GM18498 (cell line): Measurements from ENCODE around the gene FBXW8.

Source experiments
- ATAC-seq: cut with Tn5 transposase; IDR thresholded peaks from one replicate; pipeline ENCODE4 v1.9.1; 2021; ENCODE audit warnings: mild to moderate bottlenecking, moderate library complexity; ENCODE audit not compliant: unreplicated experiment

FBXW8 gene

DNA sequence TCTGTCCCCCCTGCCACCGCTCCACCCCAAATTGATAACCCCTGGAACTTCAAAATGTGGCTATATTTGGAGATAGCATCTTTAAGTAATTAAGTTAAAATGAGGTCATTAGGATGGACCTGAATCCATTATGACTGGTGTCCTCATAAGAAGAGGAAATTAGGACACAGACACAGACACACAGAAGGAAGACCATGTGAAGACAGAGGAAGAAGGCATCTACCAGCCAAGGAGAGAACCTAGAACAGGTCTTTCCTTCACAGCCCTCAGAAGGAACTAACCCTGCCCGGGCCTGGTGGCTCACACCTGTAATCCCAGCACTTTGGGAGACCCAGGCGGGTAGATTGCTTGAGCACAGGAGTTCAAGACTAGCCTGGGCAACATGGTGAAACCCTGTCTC lies 25.9 kb upstream of the FBXW8 start:
- no peak for ATAC-seq

DNA sequence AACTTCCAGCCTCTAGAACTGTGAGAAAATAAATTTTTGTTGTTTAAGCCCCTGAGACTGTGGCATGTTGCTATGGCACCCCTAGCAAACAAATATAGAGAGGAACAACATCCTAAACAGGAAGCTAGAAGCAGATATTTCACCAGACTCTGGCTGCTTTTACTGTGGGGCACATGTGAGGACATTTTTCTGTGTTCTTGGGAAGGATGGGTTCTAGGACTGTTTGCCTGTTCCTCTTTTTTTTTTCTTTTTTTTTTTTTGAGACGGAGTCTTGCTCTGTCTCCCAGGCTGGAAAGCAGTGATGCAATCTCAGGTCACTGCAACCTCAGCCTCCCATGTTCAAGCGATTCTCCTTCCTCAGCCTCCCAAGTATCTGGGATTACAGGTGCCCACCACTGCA lies 25.3 kb upstream of the FBXW8 start:
- no peak for ATAC-seq

DNA sequence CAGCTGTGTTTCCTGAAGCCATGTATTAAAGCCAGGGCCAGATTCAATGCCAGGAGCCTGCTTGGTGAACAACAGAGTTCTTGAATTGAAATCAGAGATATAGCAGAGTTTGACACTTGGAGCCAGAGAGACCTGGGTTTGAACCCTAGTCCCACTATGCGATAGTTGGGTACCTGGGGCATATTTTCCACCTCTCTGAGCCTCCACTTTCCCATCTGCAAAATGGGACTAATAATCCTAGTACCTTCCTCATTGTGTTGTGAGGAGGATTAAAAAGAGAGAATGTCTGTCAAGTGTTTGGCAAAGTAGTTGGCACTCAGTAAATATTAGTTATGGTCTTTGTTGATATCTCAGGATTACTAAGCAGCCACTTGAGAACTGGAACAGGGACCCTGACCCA lies 23.5 kb upstream of the FBXW8 start:
- no peak for ATAC-seq

DNA sequence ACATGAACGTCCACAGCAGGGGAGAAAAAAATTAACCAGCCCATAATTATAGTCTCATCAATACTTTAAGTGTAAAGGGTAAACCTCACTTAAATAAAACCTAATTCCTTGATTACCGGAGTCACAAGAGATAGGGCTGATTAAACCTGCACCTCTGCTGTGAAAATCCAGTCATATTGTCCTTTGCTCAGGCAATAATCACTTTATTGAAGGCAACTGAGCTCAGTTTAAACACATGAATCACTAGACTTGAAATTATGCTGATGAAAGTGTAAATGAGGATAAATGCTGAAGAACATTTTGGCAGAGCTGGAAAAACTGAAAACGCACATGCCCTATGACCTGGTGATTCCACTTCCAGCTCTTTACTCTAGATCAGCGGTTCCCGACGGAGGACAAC lies 22.9 kb upstream of the FBXW8 start:
- ATAC-seq: no peak

DNA sequence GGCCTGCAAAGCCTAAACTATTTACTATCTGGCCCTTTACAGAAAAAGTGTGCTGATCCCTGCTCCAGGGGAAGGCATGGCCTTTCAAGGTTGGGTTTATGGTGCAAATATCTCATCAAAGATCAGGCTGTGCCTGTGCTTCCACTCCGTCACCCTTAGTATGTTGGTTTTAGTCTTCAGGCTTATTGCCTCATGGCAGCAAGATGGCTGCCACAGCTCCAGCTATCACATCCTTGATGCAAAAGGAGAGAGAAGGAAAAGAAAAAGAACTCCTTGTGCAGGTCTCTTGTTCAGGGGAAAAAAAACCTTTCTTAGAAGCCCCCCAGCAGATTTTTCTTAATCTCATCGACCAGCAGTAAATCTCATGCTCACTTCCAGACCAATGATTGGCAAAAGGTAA lies 20.4 kb upstream of the FBXW8 start:
- no peak for ATAC-seq

DNA sequence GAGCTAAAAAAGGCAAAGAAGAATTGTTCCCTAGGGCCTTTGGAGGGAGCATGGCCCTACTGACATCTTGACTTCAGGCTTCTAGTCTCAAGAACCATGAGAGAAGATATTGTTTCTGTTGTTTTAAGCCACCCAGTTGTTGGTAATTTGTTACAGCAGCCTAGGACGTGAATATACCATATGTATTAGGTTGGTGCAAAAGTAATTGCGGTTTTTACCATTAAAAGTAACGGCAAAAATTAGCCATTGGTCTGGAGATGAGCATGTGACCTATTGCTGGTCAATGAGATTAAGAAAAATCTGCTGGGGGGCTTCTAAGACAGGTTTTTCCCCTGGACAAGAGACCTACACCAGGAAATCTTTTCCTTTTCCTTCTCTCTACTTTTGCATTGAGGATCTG lies 19.7 kb upstream of the FBXW8 start:
- ATAC-seq: no peak

DNA sequence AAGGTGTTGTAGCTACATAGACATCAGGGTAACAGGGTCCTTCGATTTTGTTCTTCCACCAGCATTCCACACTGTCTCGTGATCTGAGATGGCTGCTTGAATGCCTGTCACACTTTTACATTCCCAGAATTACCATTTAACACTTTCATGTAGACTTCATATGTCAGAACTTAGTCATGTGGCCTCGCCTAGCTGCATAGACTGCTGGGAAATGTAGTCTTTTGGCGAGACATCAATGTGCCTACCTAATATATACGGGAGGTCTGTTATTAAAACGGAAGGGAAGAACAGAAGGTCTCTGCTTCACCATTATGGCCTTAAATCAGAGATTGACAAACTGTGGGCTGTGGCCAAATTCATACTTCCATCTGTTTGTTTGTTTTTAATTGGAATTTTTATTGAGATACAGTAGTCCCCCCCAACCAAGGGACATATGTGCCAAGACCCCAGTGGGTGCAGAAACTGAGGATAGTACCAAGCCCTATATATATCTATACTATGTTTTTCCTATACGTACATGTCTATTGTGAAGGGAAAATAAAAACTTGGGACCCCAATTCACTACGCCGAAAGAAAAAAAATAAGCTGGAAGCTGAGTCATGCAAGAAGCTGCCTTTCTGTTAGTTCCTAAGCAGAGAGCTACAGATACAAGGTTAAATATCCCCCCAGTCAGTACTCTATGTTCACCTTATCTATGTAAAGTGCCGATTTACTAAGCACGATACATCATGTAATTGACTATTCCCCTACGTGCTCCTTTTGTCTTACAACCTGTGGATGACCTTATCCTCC lies 18.2 kb upstream of the FBXW8 start:
- ATAC-seq: no peak

DNA sequence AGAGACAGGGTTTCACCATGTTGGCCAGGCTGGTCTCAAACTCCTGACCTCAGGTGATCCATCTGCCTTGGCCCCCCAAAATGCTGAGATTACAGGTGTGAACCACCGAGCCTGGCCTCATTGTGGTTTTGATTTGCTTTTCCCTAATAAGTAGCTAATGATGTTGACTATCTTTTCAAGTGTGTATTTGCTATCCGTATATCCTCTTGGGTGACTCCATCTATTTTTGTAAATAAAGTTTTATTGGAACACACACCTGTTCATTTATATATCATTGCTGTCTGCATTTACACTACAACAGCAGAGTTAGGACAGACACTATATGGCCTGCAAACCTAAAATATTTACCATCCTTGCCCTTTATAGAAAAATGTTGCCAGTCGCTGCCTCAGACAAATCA lies 15.8 kb upstream of the FBXW8 start:
- ATAC-seq: no peak

DNA sequence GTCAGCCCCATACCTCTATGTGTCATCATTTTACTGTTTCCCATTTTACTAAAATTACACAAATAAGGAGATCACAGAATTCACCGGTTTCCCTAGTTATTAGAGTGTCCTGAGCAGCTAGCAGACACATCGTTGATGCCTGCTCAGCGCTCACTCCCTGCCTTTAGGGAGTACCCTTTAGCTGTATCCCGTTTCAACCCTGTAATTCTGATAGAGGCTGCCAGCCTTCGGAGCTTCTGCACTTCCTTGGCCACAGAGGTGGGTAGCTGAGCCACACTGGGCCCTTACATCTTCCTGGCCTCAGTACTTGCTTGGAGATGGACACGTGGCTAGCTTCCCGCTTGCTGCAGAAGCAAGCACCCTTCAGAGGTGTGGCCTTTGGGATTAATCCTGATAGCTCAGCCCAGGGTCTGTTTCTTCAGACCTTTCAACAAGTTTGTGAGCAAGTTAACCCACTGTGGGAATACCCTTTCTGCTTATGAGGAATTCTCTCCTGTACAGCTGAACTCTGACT lies 14.3 kb upstream of the FBXW8 start:
- no peak for ATAC-seq

DNA sequence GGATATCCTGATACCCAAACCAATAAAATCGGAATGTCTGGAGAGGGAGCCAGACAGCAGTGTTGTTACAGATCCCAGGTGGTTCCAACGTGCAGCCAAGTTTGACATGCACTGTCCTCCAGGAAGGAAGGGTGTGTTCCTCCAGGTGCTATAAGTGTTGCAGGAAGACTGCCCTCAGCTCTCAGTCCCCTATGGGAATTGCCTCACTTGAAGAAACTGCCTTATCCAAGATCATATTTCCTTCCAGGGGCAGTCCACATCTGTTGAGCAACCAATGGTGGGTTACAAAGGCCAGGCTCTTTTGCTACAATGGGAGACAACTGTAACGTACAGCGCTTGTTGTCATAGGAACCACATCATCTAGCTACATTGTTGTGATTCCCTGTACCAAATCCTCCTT lies 13.3 kb upstream of the FBXW8 start:
- no peak for ATAC-seq

DNA sequence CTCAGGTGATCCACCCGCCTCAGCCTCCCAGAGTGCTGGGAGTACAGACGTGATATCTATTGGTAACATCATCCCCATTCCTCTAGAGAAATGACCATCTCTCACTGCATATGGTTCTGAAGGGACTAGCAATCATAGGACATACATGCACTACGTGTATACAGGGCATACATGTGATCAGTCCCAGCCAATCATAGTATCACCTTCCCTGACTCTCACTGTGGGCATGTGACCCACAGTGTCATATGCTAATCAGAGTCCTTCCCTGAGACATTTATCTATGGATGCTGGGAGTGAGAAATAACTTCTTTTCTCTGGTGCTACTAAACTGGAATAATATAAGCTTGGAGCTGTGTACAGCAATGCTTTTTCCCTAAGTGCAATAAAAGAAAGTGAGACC lies 12.1 kb upstream of the FBXW8 start:
- ATAC-seq: no peak

DNA sequence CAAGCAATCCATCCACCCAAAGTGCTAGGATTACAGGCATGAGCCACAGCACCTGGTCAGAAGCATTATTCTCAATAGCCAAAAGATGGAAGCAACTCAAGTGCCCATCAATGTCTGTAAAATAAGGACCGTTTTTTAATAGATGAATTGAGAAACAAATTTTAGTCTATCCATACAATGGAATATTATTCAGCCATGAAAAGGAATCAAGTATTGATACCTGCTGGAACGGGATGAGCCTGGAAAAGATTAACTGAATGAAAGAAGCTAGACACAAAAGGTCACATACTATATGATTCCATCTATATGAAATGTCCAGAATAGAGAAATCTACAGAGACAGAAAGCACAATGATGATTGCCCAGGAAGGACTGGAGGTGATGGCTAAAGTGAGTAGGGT lies 9.1 kb upstream of the FBXW8 start:
- ATAC-seq: no peak

DNA sequence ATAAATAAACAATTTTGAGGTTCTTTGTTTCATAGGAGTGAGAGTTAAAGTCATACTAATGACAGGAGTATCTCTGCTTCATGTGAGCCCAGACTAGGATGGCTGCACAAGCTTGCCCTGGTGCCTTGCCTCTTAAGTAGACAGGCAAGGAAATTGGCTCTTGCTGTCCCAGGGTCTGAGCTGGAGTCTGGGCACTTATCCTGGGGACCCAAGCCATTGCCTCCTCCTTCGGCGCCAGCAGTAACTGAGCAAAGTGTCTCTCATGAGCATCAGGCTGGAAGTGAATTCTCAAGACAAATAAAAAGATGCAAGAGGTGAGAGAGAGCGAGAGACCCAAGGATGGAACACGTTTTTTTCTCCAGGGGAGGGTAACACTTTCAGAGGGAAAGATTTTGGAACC lies 6.9 kb upstream of the FBXW8 start:
- ATAC-seq: no peak

DNA sequence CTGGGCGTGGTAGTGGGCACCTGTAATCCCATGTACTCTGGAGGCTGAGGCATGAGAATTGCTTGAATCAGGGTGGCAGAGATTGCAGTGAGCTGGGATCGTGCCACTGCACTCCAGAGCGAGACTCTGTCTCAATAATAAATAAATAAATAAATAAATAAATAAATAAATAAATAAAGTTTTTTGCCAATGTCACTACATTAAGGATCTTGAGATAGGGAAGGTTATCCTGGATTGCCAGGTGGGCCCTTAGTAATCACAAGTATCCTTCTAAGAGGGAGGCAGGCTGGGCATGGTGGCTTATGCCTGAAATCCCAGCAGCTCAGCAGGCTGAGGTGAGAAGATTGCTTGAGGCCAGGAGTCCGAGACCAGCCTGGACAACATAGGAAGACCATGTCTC lies 4.5 kb upstream of the FBXW8 start:
- no peak for ATAC-seq

DNA sequence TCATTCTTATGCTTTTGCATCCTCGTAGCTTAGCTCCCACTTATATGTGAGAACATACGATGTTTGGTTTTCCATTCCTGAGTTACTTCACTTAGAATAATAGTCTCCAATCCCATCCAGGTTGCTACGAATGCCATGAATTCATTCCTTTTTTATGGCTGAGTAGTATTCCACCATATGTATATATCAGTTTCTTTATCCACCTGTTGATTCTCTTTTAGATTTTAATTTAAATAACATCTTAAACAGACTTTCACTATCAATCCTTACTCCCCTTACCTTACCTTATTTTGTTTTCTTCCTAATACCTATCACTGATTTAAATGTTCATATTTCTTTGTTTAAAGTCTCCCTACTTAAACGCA lies 488 bp upstream of the FBXW8 start:
- ATAC-seq: no peak

DNA sequence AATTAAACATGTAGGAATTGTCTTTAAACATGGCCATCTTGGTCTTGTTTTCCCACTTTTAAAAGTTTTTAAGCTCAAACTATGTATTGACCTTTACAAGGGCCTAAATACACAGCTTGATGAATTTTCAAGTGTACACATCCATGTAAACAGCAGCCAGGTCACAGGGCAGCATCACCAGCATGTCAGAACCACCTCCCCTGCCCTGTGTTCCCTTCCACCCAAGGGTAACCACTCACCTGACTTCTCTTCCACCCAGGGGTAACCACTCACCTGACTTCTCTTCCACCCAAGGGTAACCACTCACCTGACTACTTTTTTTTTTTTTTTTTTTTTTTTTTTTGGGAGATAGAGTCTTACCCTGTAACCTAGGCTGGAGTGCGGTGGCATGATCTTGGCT lies 4.6 kb downstream of the FBXW8 start:
- no peak for ATAC-seq

DNA sequence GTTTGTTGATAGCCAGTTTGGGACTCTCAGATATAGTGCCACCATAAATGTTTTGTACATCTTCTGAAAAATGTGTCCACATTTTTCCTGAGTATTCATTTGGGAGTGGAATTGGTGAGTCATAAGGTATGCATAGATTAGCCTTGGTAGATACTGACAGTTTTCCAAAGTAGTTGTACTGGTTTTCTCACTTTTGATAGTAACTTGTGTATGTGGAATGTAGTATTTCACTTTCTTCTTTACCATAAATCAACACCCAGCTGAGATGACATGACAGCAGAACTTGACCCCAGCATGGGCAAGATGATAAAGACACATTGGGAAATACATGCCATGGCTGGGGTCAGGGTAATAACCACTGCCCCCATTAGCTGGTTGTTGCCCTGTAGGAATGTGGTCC lies 5.4 kb downstream of the FBXW8 start:
- no peak for ATAC-seq

DNA sequence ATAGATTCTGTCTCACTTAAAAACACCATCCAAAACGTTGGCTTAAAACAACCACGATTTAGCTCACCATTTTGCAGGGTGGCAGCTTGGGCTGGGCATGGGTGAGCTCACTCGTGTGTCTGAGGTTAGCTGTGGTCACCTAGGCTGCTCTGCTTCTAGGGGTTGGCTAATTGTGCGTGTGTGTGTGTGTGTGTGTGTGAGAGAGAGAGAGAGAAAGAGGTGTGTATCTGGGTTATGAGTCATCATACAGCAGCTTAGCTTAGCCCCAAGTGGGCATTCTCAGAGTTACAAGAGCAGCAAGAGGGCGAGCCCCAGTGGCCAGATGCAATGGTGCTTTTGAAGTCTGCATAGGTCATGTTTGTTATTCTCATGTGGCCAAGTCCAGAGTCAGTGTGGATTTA lies 6.0 kb downstream of the FBXW8 start:
- peak; percentile 96 for ATAC-seq

DNA sequence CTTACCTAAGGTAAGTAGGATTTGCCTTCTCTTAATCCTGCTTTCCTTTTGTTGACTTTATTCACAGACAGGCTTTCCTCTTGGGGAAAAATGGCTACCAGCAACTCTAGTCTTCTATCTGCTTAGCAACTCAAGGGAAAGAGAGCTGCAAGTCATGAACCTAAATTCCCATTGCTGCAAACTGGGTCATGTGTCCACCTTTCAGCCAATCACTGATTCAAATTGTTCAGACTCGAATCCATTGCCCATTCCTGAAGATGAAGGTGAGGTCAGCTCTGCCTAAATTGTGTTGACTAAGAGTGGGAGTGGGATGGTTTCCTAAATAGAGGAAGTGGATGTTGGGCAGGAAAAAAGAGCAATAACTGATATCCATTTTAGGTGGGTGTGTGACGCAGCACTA lies 7.7 kb downstream of the FBXW8 start:
- ATAC-seq: no peak

DNA sequence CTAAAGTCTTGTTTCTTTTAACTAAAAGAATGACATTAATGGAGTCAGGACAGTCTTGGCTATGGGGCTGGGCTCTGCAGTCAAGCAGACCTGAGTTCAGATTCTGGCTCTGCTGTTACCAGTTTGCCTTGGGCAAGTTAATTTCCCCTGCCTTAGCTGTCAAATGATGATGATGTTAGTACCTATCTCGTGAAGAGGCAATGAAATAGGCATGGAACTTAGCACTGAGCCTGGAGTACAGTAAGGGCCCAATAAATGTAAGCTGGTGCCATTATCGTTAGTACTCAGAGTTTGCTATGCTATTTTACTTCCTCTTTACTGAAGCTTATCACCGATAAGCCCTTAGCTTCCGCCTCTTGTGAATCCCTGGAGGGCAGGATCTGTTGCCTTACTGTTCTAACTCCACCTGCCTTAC lies 8.5 kb downstream of the FBXW8 start:
- no peak for ATAC-seq

DNA sequence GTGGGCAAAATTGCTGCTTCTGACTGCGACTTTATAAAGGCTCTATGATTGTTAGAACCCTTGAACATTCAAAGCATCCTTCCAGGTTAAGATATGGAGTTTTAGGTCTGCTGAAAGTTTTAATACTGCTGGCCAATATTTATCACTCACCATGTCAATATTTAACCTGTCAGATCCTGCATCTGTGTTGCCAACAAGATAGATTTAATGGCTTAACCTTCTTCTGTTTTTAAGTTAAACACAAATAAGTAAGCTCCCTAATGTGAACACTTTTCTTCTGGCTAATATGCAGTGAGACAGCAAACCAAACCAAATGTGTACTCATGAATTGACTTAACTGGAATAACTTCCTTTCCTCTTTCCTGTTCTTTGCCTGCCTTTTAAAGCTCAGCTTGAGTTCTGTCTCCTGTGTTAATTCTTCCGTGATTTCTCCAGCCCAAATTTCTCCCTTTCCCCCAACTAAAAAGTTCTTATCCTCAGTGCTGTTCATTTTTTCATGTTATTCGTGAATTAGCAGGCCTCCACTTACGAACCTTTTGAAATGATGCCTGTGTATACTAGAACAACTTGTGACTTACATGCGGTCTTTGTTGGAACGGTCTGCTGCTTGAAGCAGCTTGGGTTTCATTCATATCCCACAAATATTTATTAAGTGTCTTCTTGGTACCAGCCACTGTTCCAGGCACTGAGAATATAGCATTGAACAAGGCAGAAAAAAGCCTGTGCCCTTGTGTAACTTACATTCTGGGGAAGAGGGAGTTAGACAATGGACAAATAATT lies 9.1 kb downstream of the FBXW8 start:
- ATAC-seq: no peak

DNA sequence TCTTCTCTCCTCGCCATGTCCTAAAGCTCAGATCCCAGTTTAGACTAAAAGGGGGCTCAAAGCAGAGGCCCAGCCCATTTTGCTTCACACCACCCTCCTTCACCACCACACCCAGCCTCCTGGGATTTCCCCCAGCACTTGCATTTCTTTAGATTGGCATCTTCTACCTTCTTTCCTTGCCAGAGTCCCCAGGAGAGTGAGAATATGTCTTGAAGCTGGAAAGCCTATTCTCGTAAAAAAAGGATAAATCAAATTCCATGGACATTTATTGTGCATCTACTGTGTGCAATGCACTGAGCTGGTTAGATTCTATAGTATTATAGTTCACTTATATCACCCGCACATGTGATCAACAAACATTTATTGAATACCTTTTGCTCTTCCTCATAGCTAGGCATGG lies 10.2 kb downstream of the FBXW8 start:
- ATAC-seq: no peak
